ENCODE measurements around the gene DELE1.

GRCh38 chr5:141944076-141944475, 20.4 kb downstream of the DELE1 start:
- TF ChIP-seq TAF1 (IDR thresholded peaks at IDR 0.05; ENCODE audit: borderline replicate concordance, insufficient read depth, low read length) (no peak), REST (IDR thresholded peaks at IDR 0.05; ENCODE audit: insufficient read depth in 1 of 2, low read depth in 2 of 2, low read length in 2 of 2) (no peak), POLR2AphosphoS5 (IDR thresholded peaks at IDR 0.05; ENCODE audit: low read depth, low read length) (no peak), FOXP2 (optimal IDR thresholded peaks at IDR 0.05; ENCODE audit: borderline replicate concordance, extremely low read depth, extremely low read length, insufficient read depth) (no peak)

Measured in PFSK-1 (cell line).